ENCODE data around the gene UCP2.

The UCP2 gene

DNA sequence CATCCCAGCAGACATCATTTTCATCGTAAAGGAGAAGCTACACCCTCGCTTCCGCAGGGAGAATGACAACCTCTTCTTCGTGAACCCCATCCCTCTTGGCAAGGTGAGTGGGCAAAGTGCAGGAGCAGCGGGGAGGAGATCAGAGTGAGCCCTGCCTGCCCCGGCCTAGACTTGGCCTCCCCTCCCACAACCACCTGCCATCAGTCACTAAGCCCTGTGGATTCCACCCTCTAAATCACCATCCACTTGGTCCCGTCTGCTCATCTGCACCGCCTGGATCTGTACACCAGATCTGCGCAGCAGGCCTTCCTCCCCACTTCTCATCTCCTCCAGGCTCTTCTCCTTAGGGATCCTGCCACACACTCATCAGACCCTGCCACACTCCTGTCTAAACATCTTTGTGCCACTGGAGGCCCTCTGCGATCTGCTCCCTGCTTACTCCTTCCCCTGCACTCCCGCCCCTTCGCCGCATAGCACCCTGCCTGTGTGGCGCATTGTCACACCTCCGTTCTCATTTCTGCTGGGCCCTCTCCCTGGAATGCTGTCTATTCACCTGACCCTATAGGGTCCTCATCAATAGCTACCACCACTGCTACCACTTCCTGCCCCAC, 14.2 kb downstream of the UCP2 start:
- H3K79me2 ChIP-seq (ENCODE audit: control insufficient read depth, low read length) = no peaks in the 10 kb centered on the region
- peaks cover 41% of the 10 kb centered on the region for H3K4me1 ChIP-seq (ENCODE audit: control insufficient read depth, low read length)
- H3K9me2 ChIP-seq (replicated peaks; ENCODE audit: control insufficient read depth, low read length) = no peaks in the 10 kb centered on the region
- TF ChIP-seq, protein P1, sequence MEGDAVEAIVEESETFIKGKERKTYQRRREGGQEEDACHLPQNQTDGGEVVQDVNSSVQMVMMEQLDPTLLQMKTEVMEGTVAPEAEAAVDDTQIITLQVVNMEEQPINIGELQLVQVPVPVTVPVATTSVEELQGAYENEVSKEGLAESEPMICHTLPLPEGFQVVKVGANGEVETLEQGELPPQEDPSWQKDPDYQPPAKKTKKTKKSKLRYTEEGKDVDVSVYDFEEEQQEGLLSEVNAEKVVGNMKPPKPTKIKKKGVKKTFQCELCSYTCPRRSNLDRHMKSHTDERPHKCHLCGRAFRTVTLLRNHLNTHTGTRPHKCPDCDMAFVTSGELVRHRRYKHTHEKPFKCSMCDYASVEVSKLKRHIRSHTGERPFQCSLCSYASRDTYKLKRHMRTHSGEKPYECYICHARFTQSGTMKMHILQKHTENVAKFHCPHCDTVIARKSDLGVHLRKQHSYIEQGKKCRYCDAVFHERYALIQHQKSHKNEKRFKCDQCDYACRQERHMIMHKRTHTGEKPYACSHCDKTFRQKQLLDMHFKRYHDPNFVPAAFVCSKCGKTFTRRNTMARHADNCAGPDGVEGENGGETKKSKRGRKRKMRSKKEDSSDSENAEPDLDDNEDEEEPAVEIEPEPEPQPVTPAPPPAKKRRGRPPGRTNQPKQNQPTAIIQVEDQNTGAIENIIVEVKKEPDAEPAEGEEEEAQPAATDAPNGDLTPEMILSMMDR (IDR thresholded peaks at IDR 0.05; ENCODE audit: low read depth, low read length, poor library complexity, severe bottlenecking) = no peak
- TF ChIP-seq EZH2phosphoT487 (IDR thresholded peaks at IDR 0.05; ENCODE audit: borderline replicate concordance, low read length) = no peak
- H3K36me3 ChIP-seq (ENCODE audit: control insufficient read depth, low read length) = no peaks in the 10 kb centered on the region
- H4K20me1 ChIP-seq (ENCODE audit: control insufficient read depth, insufficient read depth, low read depth, low read length) = no peaks in the 10 kb centered on the region
- H3K9me3 ChIP-seq (ENCODE audit: control insufficient read depth, insufficient read depth, low read length) = no peaks in the 10 kb centered on the region
- H3K4me2 ChIP-seq (ENCODE audit: low read length) = no peak overlapping the region
- H3K4me3 ChIP-seq (ENCODE audit: low read length) = no peak overlapping the region
- peaks cover 8% of the 10 kb centered on the region; the same call in 1 of the 2 replicates for H3K27me3 ChIP-seq (ENCODE audit: control insufficient read depth, low read length)
- H3K27ac ChIP-seq (ENCODE audit: low read depth, low read length) = no peak overlapping the region
- H3F3A ChIP-seq (ENCODE audit: control insufficient read depth, insufficient read depth) = peaks cover 23% of the 10 kb centered on the region

DNA sequence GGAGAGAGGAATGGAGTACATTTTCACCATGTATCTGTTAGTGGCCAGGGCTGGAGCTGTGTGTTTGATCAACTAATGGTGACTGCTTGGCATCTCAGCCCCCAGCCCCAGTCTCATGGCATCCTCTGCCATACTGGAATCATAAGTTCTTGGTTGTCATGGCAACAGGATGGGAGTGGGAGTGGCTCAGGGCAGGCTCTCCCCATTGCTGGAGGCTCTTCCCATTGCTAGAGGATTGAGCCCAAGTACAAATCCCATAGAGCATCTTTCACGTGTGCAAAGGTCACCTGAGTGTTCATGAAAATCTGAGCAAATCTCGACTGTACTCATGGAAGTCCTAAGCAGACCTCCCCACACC, 16.9 kb downstream of the UCP2 start:
- no peaks in the 10 kb centered on the region for H3K36me3 ChIP-seq (ENCODE audit: control insufficient read depth, low read length)
- H3K4me2 ChIP-seq (ENCODE audit: low read length) = no peak overlapping the region
- H3K27me3 ChIP-seq (ENCODE audit: control insufficient read depth, low read length) = peaks cover 8% of the 10 kb centered on the region
- TF ChIP-seq, protein P1 (IDR thresholded peaks at IDR 0.05; ENCODE audit: low read depth, low read length, poor library complexity, severe bottlenecking) = no peak
- H3F3A ChIP-seq (ENCODE audit: control insufficient read depth, insufficient read depth) = peaks cover 5% of the 10 kb centered on the region
- H3K27ac ChIP-seq (ENCODE audit: low read depth, low read length) = no peak overlapping the region
- H3K9me2 ChIP-seq (replicated peaks; ENCODE audit: control insufficient read depth, low read length) = no peaks in the 10 kb centered on the region
- no peak overlapping the region for H3K4me3 ChIP-seq (ENCODE audit: low read length)
- H3K9me3 ChIP-seq (ENCODE audit: control insufficient read depth, insufficient read depth, low read length) = no peaks in the 10 kb centered on the region
- H4K20me1 ChIP-seq (ENCODE audit: control insufficient read depth, insufficient read depth, low read depth, low read length) = no peaks in the 10 kb centered on the region
- H3K79me2 ChIP-seq (ENCODE audit: control insufficient read depth, low read length) = no peaks in the 10 kb centered on the region
- H3K4me1 ChIP-seq (ENCODE audit: control insufficient read depth, low read length) = peaks cover 22% of the 10 kb centered on the region

DNA sequence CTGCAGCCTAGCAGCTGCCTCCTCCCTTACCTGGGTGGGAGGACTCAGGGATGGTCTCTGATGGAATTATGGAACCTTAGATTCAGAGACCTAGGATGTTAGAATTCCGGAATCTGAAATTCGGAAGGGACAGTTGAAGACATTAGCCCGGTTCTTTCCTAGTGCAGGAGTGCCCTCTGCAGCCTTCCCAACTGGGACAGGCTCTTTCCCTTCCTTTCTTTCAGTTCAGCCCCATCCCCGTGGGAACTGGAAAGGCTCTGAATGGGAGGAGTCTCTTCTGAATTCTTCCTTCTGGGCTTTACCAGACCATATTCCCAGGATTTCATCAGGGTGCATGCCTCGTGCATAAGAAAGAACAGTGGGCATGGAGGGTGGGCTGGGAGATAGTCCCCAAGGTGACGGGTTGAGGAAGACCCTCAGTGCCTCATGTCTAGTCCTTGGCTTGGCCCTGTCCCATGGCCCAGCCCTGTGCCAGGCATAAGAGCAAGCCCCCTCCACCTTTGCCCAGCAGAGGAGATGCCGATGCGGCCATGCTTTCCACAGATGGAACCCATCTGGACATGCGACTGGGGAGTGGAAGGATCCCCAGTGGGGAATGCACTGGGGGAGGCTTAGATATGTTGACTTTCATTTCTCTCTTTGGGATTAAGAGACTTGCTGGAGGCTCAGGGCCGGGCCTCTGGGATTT, 17.4 kb downstream of the UCP2 start:
- Histone ChIP-seq H3K9me3 (ENCODE audit: control insufficient read depth, insufficient read depth, low read length) (no peaks in the 10 kb centered on the region), H3K27ac (ENCODE audit: low read depth, low read length) (no peak overlapping the region), H4K20me1 (ENCODE audit: control insufficient read depth, insufficient read depth, low read depth, low read length) (no peaks in the 10 kb centered on the region), H3K79me2 (ENCODE audit: control insufficient read depth, low read length) (no peaks in the 10 kb centered on the region), H3K4me2 (ENCODE audit: low read length) (peak overlapping the region; percentile 57), H3K4me3 (ENCODE audit: low read length) (0 out of 2 replicates have a peak overlapping the region, but pooled peaks have one; percentile 29), H3K4me1 (ENCODE audit: control insufficient read depth, low read length) (peaks cover 19% of the 10 kb centered on the region), H3K27me3 (ENCODE audit: control insufficient read depth, low read length) (peaks cover 8% of the 10 kb centered on the region), H3K9me2 (replicated peaks; ENCODE audit: control insufficient read depth, low read length) (no peaks in the 10 kb centered on the region), H3F3A (ENCODE audit: control insufficient read depth, insufficient read depth) (peaks cover 2% of the 10 kb centered on the region), H3K36me3 (ENCODE audit: control insufficient read depth, low read length) (no peaks in the 10 kb centered on the region)
- TF ChIP-seq, protein P1 (IDR thresholded peaks at IDR 0.05; ENCODE audit: low read depth, low read length, poor library complexity, severe bottlenecking) = no peak
- TF ChIP-seq EZH2phosphoT487 (IDR thresholded peaks at IDR 0.05; ENCODE audit: borderline replicate concordance, low read length) = no peak

All from DOHH2 (cell line).